Right cardiac atrium (tissue), 5 donors: Measurements from ENCODE around the gene SLCO1B1. TPM values are rescaled to one million over a fixed set of nuclear protein-coding genes. Genes with fewer than 3 reads are reported as not detected.

Experiments
- ATAC-seq, 2 donors: fragments of 200-7000 bp; cut with Tn5 transposase; one replicate each; pipeline versions ENCODE4 v1.8.0 to v1.9.1; 2020; ENCODE audit warnings: moderate library complexity in 2 of 2, mild to moderate bottlenecking in 1 of 2
- DNase-seq, 3 donors: peaks; one replicate each; pipeline ENCODE4 v3.0.0-alpha.2; 2020
- H3K27ac ChIP-seq: one replicate; pipeline ENCODE4 v1.5.1; 2013; ENCODE audit warnings: mild to moderate bottlenecking, low read length, control low read depth, moderate library complexity
- H3K27me3 ChIP-seq: one replicate; pipeline ENCODE4 v1.6.1; 2013; ENCODE audit not compliant: control insufficient read depth, insufficient read depth
- H3K4me1 ChIP-seq: one replicate; pipeline ENCODE4 v1.6.1; 2013; ENCODE audit warnings: low read length; ENCODE audit not compliant: control insufficient read depth, insufficient read depth
- H3K4me3 ChIP-seq: one replicate; pipeline ENCODE4 v1.5.1; 2013; ENCODE audit warnings: low read length, control low read depth
- H3K9me3 ChIP-seq: one replicate; pipeline ENCODE4 v1.6.1; 2013; ENCODE audit warnings: low read length; ENCODE audit not compliant: control insufficient read depth
- WGBS: extraction: QIAGEN DNeasy Blood & Tissue Kit; methylation state at CpG from one replicate; pipeline ENCODE4 v1.1.7; 2013; 5-methylcytosine and 5-hydroxymethylcytosine counted together
- intact Hi-C, 4 donors: fragments of 100-400 bp; cut with DNase I; formaldehyde crosslinking; loops; one replicate each; pipeline versions ENCODE4 v1.11.0 to v1.14.0; 2022 to 2023
- polyA plus RNA-seq: library from polyadenylated mRNA; stranded (reverse); fragments of 200-250 nt; gene quantifications from one replicate; pipeline ENCODE4 v1.2.3, GENCODE V29; 2013
- total RNA-seq, 4 donors: library from RNA; stranded (reverse); fragmentation: NEBNext Ultra II Directional; extraction: Animal tissue kit (Norgen Biotek cat#: 25700); gene quantifications; one replicate each; pipeline ENCODE4 v1.2.1, GENCODE V29; 2021
- donor health status: healthy with polysubstance abuse.
- donor health status: DM: no; HTN: yes; CAD: no.
- donor health status: DM: no; HTN: no; CAD: no.
- donor health status: DM: no; HTN: yes; CAD: no; lungs with severe emphysema.
- donor health status: DM: yes; HTN: yes; CAD: no.

The SLCO1B1 gene
- total and polyA plus RNA-seq, 5 donors, result not detected

DNA sequence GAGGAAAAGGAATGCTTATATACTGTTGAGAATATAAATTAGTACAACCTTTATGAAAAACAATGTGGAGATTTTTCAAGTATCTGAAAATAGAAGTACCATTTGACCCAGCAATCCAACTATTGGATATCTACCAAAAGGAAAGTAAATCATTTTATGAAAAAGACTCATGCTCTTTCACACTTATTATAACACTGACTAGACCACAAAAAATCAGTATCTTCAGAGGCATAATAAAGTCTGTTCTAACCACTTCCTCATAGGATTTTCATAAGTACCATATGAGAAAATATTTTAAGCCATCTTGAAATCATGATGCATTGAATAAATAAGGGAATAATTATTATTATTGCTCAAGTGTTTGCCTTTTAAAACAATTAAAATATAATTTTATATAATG, 90.8 kb downstream of the SLCO1B1 start:
- ATAC-seq (no peak), DNase-seq (no peak)
- Histone ChIP-seq H3K27me3 (no peaks in the 10 kb centered on the region), H3K27ac (no peak overlapping the region), H3K4me3 (no peak overlapping the region), H3K4me1 (no peaks in the 10 kb centered on the region), H3K9me3 (no peaks in the 10 kb centered on the region)
- intact Hi-C loops, result no loop called here

DNA sequence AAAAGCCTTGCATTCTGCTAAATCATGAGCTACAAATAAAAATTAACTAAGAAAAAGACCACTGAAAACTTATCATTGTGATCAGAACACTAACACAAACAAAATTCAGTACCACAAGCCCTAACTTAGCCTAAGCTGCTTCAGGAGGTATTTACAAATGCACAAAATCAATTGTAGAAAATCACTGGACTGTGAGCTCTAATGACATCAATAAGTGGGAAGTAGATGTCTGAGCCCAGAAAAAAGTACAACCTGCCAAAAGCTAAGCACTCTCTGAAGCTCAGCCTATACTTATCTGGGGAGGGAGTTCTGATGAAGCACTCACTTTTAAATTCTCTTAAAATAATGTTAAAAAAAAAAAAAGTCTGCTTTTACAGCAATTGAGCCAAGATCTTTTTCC, 92.9 kb downstream of the SLCO1B1 start:
- H3K9me3 ChIP-seq, result no peaks in the 10 kb centered on the region
- H3K4me3 ChIP-seq, result no peak overlapping the region
- DNase-seq (no peak), ATAC-seq (no peak)
- no peak overlapping the region for H3K27ac ChIP-seq
- no peaks in the 10 kb centered on the region for H3K4me1 ChIP-seq
- H3K27me3 ChIP-seq, result no peaks in the 10 kb centered on the region
- intact Hi-C loops, result no loop called here

DNA sequence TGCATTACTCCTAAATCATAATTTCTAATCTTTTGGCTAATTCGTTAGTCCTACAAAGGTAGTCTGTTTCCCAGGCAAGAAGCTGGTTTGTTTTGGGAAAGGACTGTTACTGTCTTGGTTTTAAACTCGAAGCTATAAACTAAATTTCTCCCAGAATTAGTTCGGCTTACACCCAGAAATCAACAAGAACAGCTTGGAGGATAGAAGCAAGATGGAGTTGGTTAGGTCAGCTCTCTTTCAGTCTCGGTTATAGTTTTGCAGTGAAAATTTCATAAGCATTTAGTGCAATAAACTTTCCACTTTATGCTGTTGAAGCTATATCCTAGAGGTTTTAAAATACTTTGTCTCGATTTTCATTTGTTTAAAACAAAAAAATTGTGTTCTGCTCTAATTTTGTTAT, 103.4 kb downstream of the SLCO1B1 start:
- ATAC-seq, result no peak
- H3K27ac ChIP-seq, result no peak overlapping the region
- H3K27me3 ChIP-seq, result no peaks in the 10 kb centered on the region
- intact Hi-C loops, result no loop called here
- no peak overlapping the region for H3K4me3 ChIP-seq
- no peaks in the 10 kb centered on the region for H3K9me3 ChIP-seq
- DNase-seq, result no peak
- WGBS, result 73% methylated on average over 5 of the region's 5 CpGs
- no peaks in the 10 kb centered on the region for H3K4me1 ChIP-seq

DNA sequence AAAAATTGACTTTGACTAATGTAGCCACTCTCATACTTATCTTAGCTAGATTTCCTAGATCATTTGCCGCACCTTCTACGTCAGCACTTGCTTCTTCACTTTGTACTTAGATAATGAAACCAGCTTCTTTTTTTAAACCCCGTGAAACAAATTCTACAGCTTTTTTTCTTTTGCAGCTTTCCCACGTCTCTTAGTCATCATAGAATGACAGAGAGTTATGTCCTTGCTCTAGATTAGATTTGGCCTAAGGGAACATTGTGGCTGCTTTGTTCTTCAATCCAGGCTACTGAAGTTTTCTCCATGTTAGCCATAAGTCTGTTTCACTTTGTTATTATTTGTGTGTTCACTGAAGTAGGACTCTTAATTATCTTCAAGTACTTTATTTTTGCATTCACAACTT, 108.9 kb downstream of the SLCO1B1 start:
- Histone ChIP-seq H3K4me1 (no peaks in the 10 kb centered on the region), H3K27me3 (no peaks in the 10 kb centered on the region), H3K27ac (no peak overlapping the region), H3K4me3 (no peak overlapping the region), H3K9me3 (no peaks in the 10 kb centered on the region)
- WGBS, result 28% methylated on average over 4 of the region's 4 CpGs
- no peak for ATAC-seq
- no peak for DNase-seq
- intact Hi-C loops, result no loop called here

DNA sequence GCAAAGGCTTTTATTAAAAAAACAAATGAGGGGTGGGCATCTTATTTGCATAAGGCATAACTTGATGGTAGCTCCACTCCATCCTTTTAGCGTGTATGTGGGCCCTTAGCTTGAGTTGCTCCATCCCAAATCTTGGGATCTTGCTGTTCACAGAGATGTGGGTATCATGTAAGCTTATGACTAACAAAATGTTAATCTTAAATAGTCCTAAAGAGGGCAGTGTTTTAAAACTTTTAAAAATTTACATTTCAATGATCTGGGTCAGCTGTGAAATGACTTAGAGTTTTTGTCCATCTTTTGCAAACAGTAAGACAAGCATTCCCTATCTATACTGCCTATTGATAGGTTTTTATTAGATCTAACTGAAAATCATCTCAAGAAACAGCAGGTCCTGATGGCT, 117.7 kb downstream of the SLCO1B1 start:
- no peaks in the 10 kb centered on the region for H3K27me3 ChIP-seq
- no peak overlapping the region for H3K4me3 ChIP-seq
- DNase-seq (no peak), ATAC-seq (no peak)
- 81% methylated on average over 1 of the region's 1 CpG for whole genome bisulfite sequencing
- no peaks in the 10 kb centered on the region for H3K9me3 ChIP-seq
- H3K4me1 ChIP-seq, result no peaks in the 10 kb centered on the region
- intact Hi-C loops, result no loop called here
- H3K27ac ChIP-seq, result no peak overlapping the region

DNA sequence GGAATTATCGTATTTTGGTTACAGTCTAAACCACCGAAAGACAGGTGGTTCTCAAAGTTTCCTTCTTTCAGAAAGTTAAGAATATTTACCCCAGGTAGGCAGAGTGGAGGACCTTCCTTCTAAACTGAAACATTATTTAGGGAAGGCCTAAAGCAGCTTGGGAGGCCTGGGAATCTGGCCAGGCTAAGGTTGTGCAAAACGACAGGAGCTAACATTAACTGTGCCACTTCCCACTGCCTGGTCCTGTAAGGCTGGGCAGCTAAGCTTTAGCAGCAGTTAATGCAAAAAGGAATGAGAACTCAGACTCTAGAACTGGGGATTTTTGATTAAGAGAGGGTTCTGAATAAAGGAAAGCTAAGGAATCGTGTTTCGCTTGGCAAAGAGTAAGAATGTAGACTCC, 121.1 kb downstream of the SLCO1B1 start:
- Histone ChIP-seq H3K27me3 (no peaks in the 10 kb centered on the region), H3K27ac (no peak overlapping the region), H3K9me3 (no peaks in the 10 kb centered on the region), H3K4me3 (no peak overlapping the region), H3K4me1 (no peaks in the 10 kb centered on the region)
- no peak for DNase-seq
- intact Hi-C loops, result no loop called here
- ATAC-seq, result no peak
- WGBS, result 77% methylated on average over 5 of the region's 5 CpGs

DNA sequence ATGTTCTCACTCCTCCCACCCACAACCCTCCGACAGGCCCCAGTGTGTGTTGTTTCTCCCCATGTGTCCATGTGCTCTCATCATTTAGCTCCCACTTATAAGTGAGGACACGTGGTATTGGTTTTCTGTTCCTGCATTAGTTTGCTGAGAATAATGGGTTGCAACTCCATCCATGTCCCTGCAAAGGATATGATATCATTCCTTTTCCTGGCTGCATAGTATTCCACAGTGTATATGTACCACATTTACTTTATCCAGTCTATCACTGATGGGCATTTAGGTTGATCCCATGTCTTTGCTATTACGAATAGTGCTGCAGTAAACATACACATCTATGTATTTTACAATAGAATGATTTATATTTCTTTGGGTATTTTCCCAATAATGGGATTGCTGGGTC, 126.2 kb downstream of the SLCO1B1 start:
- DNase-seq, result no peak
- no peak overlapping the region for H3K4me3 ChIP-seq
- intact Hi-C loops, result no loop called here
- no peak for ATAC-seq
- H3K27ac ChIP-seq, result no peak overlapping the region
- no peaks in the 10 kb centered on the region for H3K4me1 ChIP-seq
- WGBS, result 72% methylated on average over 3 of the region's 3 CpGs
- no peaks in the 10 kb centered on the region for H3K27me3 ChIP-seq
- no peaks in the 10 kb centered on the region for H3K9me3 ChIP-seq

DNA sequence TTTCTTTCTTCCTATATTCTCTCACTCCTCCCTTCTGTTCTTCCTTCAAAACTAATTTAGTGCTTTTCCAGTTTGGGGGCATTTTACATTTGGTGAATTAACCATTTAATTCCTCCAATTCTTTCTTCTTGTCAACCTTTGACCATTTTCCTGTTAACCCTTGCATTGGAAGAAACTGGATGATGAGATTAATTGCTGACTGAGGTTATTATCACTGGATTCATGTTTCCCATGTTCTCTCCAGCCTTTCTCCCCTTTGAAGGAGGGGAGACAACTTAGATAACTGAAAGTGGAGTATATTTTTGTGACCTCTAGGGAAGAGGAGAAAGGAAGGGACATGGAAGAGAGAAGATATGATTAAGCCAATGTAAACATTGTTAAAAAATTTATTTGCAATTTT, 133.2 kb downstream of the SLCO1B1 start:
- H3K27me3 ChIP-seq, result no peaks in the 10 kb centered on the region
- no peak overlapping the region for H3K27ac ChIP-seq
- no peak for ATAC-seq
- H3K4me1 ChIP-seq, result no peaks in the 10 kb centered on the region
- intact Hi-C loops, result no loop called here
- H3K9me3 ChIP-seq, result no peaks in the 10 kb centered on the region
- no peak overlapping the region for H3K4me3 ChIP-seq
- DNase-seq, result no peak

DNA sequence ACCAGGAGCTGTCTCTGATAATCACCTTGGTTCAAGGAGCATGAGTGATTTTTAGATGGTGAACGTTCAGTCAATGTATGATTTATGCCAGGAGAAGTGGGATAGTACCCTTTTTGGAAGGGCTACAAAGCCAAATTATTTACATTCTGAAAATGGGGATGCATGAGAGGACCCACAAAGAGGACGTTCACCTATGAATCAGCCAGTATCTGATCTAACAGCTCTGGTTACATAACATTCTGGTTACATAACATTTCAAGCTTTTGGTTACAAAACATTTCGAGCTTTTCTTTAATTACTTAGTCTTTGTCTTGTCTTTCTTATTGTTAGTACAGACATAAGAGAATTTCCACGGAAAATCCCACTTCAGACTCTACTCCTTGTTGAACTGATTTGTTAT, 134.9 kb downstream of the SLCO1B1 start:
- H3K27me3 ChIP-seq, result no peaks in the 10 kb centered on the region

DNA sequence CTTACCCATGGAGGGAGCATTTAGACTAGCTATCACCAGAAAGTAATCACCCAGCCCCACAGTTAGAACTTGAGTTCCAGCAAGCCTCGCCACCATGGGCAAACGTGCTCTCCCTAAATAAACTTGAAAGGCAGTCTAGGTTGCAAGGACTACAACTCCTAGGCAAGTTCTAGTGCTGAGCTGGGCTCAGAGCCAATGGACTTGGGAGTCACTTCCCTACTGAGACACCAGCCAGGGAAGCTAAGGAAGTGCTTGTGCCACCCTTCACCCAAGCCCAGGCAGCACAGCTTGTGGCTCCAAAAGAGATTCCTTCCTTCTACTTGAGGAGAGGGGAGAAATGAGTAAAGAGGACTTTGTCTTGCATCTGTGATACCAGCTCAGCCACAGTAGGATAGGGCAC, 145.8 kb downstream of the SLCO1B1 start:
- intact Hi-C loops, result no loop called here
- ATAC-seq (no peak), DNase-seq (no peak)
- Histone ChIP-seq H3K27ac (no peak overlapping the region), H3K4me3 (no peak overlapping the region), H3K9me3 (no peaks in the 10 kb centered on the region), H3K4me1 (no peaks in the 10 kb centered on the region), H3K27me3 (no peaks in the 10 kb centered on the region)
- WGBS, result 71% methylated on average over 2 of the region's 2 CpGs

More for the DNA sequence above, 134.9 kb downstream of the SLCO1B1 start:
- H3K9me3 ChIP-seq, result no peaks in the 10 kb centered on the region
- no peak overlapping the region for H3K4me3 ChIP-seq
- no peak for ATAC-seq
- no peaks in the 10 kb centered on the region for H3K4me1 ChIP-seq
- no peak for DNase-seq
- 47% methylated on average over 4 of the region's 4 CpGs for WGBS
- no peak overlapping the region for H3K27ac ChIP-seq
- intact Hi-C loops, result no loop called here
